ENCODE measurements around the gene PPIL1.
A peak's percentile ranks its signal among the peaks of the same experiment; 100 is the strongest.

The PPIL1 gene

DNA sequence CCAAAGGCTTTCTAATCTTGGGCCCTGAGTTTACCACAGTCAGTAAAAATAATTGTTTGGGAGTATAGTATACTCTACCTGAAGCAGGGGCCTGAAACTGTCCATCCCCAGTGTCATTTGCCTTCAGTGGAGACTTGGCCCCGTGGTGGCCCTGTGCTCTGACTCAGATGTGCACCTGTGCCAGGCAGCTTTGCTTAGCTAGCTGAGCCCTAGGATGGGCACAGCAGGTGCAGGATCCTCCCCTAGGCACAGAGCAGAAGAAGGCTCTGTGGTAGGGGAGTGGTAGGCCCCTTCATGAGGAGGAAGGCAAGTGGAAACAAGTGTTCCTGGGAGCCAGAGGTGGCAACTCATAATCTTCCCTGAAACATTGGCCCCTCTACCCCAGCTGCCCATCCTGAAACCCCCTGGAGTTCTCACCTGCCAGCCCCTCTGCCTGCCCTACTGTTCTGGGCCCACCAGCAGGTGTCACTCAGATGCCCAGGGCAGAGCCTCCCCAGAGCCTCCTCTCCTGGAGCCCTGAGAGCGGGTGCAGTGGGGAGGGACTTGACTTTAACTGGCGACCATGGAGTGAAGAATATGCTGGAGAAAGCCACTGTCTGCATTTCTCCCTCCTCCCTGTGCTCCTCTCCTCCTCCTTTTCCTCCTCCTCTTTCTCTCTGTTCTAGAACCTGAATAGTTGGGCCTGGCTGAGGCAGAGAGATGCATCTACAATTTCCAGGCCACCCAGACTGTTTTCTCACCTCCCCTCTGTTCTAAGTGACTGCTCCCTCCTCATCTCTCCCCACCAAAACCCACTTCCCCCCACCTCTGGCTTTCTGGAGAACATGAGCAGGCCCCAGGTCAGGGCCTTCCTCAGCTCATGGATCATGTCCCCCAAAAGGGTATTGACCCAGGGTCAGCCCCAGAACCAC is 38.2 kb downstream of the PPIL1 start:
- peaks cover 13 to 21% of the 10 kb centered on the region in 2 donors for H3K4me1 ChIP-seq (ENCODE audit: control insufficient read depth in 2 of 2, insufficient read depth in 1 of 2, low read depth in 1 of 2, low read length in 2 of 2)
- H3K36me3 ChIP-seq (replicated peaks in 1 of 2; ENCODE audit: control insufficient read depth in 2 of 2, insufficient read depth in 2 of 2, low read length in 2 of 2): no peaks in the 10 kb centered on the region
- no peak overlapping the region for H2BK120ac ChIP-seq (ENCODE audit: low read depth, low read length)
- peaks cover 0 to 3% of the 10 kb centered on the region in 2 donors for H3K9me3 ChIP-seq (replicated peaks in 1 of 2; ENCODE audit: control insufficient read depth in 2 of 2, insufficient read depth in 1 of 2, low read depth in 1 of 2, low read length in 2 of 2)
- no peak for DNase-seq (ENCODE audit: low spot score)
- H2BK5ac ChIP-seq (ENCODE audit: low read length): no peak overlapping the region
- no peak overlapping the region for H3K18ac ChIP-seq (ENCODE audit: low read length)
- no peak overlapping the region for H2AK5ac ChIP-seq (ENCODE audit: low read depth, low read length)
- no peaks in the 10 kb centered on the region for H3K79me1 ChIP-seq (ENCODE audit: low read depth, low read length)
- no peak overlapping the region for H3K9ac ChIP-seq (ENCODE audit: low read depth, low read length, poor library complexity)
- peaks cover 19 to 58% (median 48%) of the 10 kb centered on the region in 3 experiments for H3K27me3 ChIP-seq (ENCODE audit: control insufficient read depth in 3 of 3, insufficient read depth in 3 of 3, low read depth in 1 of 3, low read length in 3 of 3)
- no peak overlapping the region for H3K4me3 ChIP-seq (ENCODE audit: low read length in 2 of 2)
- no peak overlapping the region for H2AFZ ChIP-seq (ENCODE audit: low read length)
- no peak overlapping the region for H3K27ac ChIP-seq (replicated peaks; ENCODE audit: low read length)
- H2BK12ac ChIP-seq (ENCODE audit: low read length): no peak overlapping the region
- H4K91ac ChIP-seq (ENCODE audit: low read depth, low read length, poor library complexity): no peak overlapping the region
- no CpG with 5 or more reads among the region's 3 CpGs for WGBS, 2 donors (ENCODE audit: extremely low coverage in 2 of 2, insufficient read length in 2 of 2, insufficient replicate concordance in 1 of 2)
- no peak overlapping the region for H3K23ac ChIP-seq (ENCODE audit: low read depth, low read length, poor library complexity)
- no peak overlapping the region for H4K8ac ChIP-seq (ENCODE audit: low read depth, low read length)
- H3K14ac ChIP-seq (ENCODE audit: low read length): no peak overlapping the region
- H3K4me2 ChIP-seq (ENCODE audit: insufficient read depth, low read length, poor library complexity, severe bottlenecking): no peak overlapping the region
- no peak overlapping the region for H3K4ac ChIP-seq (ENCODE audit: low read length)
- H2BK15ac ChIP-seq (ENCODE audit: low read length): no peak overlapping the region

GRCh38 chr6:36834576-36835341 is 39.8 kb downstream of the PPIL1 start:
- H2BK12ac ChIP-seq (ENCODE audit: low read length): no peak overlapping the region
- H3K4me2 ChIP-seq (ENCODE audit: insufficient read depth, low read length, poor library complexity, severe bottlenecking): no peak overlapping the region
- H3K4me3 ChIP-seq (ENCODE audit: low read length in 2 of 2): no peak overlapping the region
- no peak overlapping the region for H3K9ac ChIP-seq (ENCODE audit: low read depth, low read length, poor library complexity)
- no peak overlapping the region for H2BK15ac ChIP-seq (ENCODE audit: low read length)
- H4K8ac ChIP-seq (ENCODE audit: low read depth, low read length): no peak overlapping the region
- H3K27me3 ChIP-seq (ENCODE audit: control insufficient read depth in 3 of 3, insufficient read depth in 3 of 3, low read depth in 1 of 3, low read length in 3 of 3): peaks cover 12 to 43% (median 38%) of the 10 kb centered on the region in 3 experiments
- no peak overlapping the region for H2BK120ac ChIP-seq (ENCODE audit: low read depth, low read length)
- no peak for DNase-seq (ENCODE audit: low spot score)
- no CpG with 5 or more reads among the region's 17 CpGs for WGBS, 2 donors (ENCODE audit: extremely low coverage in 2 of 2, insufficient read length in 2 of 2, insufficient replicate concordance in 1 of 2)
- no peak overlapping the region for H3K14ac ChIP-seq (ENCODE audit: low read length)
- peak overlapping the region; percentile 24 for H2AFZ ChIP-seq (ENCODE audit: low read length)
- H3K23ac ChIP-seq (ENCODE audit: low read depth, low read length, poor library complexity): no peak overlapping the region
- H3K9me3 ChIP-seq (replicated peaks in 1 of 2; ENCODE audit: control insufficient read depth in 2 of 2, insufficient read depth in 1 of 2, low read depth in 1 of 2, low read length in 2 of 2): peaks cover 0 to 3% of the 10 kb centered on the region in 2 donors
- H3K4ac ChIP-seq (ENCODE audit: low read length): no peak overlapping the region
- no peak overlapping the region for H3K27ac ChIP-seq (replicated peaks; ENCODE audit: low read length)
- peaks cover 6 to 10% of the 10 kb centered on the region in 2 donors for H3K4me1 ChIP-seq (ENCODE audit: control insufficient read depth in 2 of 2, insufficient read depth in 1 of 2, low read depth in 1 of 2, low read length in 2 of 2)
- H4K91ac ChIP-seq (ENCODE audit: low read depth, low read length, poor library complexity): no peak overlapping the region
- H3K79me1 ChIP-seq (ENCODE audit: low read depth, low read length): no peaks in the 10 kb centered on the region
- H2AK5ac ChIP-seq (ENCODE audit: low read depth, low read length): no peak overlapping the region
- no peaks in the 10 kb centered on the region for H3K36me3 ChIP-seq (replicated peaks in 1 of 2; ENCODE audit: control insufficient read depth in 2 of 2, insufficient read depth in 2 of 2, low read length in 2 of 2)
- no peak overlapping the region for H3K18ac ChIP-seq (ENCODE audit: low read length)
- H2BK5ac ChIP-seq (ENCODE audit: low read length): no peak overlapping the region

DNA sequence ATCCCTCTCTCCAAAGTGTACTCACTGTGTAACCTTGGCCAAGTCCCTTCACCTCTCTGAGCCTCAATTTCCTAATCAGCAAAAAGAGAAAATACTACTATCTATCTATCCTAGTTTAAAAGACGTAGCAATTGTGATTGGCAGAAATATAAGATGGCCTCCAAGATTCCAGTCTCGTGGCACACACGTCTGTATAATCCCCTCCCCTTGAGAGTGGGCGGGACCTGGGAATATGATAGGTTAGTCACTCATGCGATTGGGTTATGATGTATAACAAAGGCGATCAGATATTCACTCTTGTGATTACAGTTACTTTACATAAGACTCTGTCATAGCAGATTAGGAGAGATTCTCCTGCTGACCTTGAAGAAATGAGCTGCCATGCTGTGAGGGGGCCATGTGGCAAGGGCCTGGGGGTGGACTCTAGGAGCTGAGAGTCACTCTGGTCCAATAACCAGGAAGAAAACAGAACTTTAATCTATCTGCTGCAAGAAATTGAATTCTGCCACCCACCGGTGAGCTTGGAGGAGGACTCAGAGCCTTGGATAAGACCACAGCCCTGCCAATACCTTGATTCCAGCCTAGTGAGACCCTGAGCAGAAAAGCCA is 41.3 kb downstream of the PPIL1 start:
- Histone ChIP-seq H2AFZ (ENCODE audit: low read length) (no peak overlapping the region), H3K18ac (ENCODE audit: low read length) (no peak overlapping the region), H4K91ac (ENCODE audit: low read depth, low read length, poor library complexity) (no peak overlapping the region), H2BK120ac (ENCODE audit: low read depth, low read length) (no peak overlapping the region), H3K4ac (ENCODE audit: low read length) (no peak overlapping the region), H2BK5ac (ENCODE audit: low read length) (no peak overlapping the region), H3K36me3 (replicated peaks in 1 of 2; ENCODE audit: control insufficient read depth in 2 of 2, insufficient read depth in 2 of 2, low read length in 2 of 2) (no peaks in the 10 kb centered on the region), H2BK15ac (ENCODE audit: low read length) (no peak overlapping the region), H3K4me1 (ENCODE audit: control insufficient read depth in 2 of 2, insufficient read depth in 1 of 2, low read depth in 1 of 2, low read length in 2 of 2) (peaks cover 2 to 7% of the 10 kb centered on the region in 2 donors), H3K23ac (ENCODE audit: low read depth, low read length, poor library complexity) (no peak overlapping the region), H3K4me2 (ENCODE audit: insufficient read depth, low read length, poor library complexity, severe bottlenecking) (no peak overlapping the region), H3K4me3 (ENCODE audit: low read length in 2 of 2) (no peak overlapping the region), H2BK12ac (ENCODE audit: low read length) (no peak overlapping the region), H3K79me1 (ENCODE audit: low read depth, low read length) (no peaks in the 10 kb centered on the region), H4K8ac (ENCODE audit: low read depth, low read length) (no peak overlapping the region), H3K27me3 (ENCODE audit: control insufficient read depth in 3 of 3, insufficient read depth in 3 of 3, low read depth in 1 of 3, low read length in 3 of 3) (peaks cover 4 to 28% (median 27%) of the 10 kb centered on the region in 3 experiments), H3K14ac (ENCODE audit: low read length) (no peak overlapping the region), H3K9ac (ENCODE audit: low read depth, low read length, poor library complexity) (no peak overlapping the region), H3K9me3 (replicated peaks in 1 of 2; ENCODE audit: control insufficient read depth in 2 of 2, insufficient read depth in 1 of 2, low read depth in 1 of 2, low read length in 2 of 2) (peaks cover 0 to 3% of the 10 kb centered on the region in 2 donors), H2AK5ac (ENCODE audit: low read depth, low read length) (no peak overlapping the region), H3K27ac (replicated peaks; ENCODE audit: low read length) (no peak overlapping the region)
- WGBS, 2 donors (ENCODE audit: extremely low coverage in 2 of 2, insufficient read length in 2 of 2, insufficient replicate concordance in 1 of 2): no CpG with 5 or more reads among the region's 7 CpGs
- no peak for DNase-seq (ENCODE audit: low spot score)
